GM21825 (cell line): ENCODE results near the gene CCDC201.
"Not testable (repeated sequence)": the region's sequence is repeated elsewhere in the genome, so short reads cannot be mapped to it uniquely, and the experiment has no call there.

Experiments used
- ATAC-seq: cut with Tn5 transposase; IDR thresholded peaks from one replicate; pipeline ENCODE4 v1.9.1; 2021; ENCODE audit warnings: mild to moderate bottlenecking, moderate library complexity; ENCODE audit not compliant: unreplicated experiment

Gene CCDC201

DNA sequence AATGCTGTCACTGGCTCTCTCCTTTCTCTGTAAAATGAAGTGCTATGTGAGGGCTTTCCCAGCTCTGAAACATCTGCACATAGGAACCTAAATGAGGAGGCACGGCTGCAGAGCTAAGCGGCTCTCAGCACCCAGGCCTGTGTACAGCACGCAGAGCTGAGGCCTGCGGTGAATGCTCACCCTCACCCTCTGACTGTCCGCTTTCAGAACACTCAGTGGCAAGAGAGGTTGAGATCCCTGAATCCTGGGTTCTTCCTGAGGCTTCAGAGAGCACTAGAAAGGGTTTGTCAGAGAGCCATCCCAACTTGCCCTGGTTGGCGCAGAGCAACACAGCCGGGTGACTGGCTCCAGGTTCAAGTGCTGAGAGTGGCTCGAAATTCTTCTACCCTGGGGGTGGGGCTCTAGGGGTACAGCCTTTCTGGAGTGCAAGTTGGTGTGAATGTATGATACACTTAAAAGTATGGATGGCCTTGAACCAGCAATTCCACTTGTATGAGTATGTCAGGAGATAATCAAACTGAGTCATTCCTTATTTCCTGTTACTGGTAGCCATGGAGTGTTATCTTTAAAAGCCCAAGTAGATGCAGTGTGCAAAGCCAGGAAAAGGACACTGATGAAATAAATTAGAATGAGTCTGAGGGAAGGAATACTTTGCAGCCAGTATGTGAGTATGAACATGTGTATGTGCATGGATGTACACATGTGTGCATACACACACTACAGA is 1.7 kb upstream of the CCDC201 start:
- ATAC-seq = no peak

GRCh38 chr7:45873355-45873754 is 473 bp upstream of the CCDC201 start:
- no peak for ATAC-seq

DNA sequence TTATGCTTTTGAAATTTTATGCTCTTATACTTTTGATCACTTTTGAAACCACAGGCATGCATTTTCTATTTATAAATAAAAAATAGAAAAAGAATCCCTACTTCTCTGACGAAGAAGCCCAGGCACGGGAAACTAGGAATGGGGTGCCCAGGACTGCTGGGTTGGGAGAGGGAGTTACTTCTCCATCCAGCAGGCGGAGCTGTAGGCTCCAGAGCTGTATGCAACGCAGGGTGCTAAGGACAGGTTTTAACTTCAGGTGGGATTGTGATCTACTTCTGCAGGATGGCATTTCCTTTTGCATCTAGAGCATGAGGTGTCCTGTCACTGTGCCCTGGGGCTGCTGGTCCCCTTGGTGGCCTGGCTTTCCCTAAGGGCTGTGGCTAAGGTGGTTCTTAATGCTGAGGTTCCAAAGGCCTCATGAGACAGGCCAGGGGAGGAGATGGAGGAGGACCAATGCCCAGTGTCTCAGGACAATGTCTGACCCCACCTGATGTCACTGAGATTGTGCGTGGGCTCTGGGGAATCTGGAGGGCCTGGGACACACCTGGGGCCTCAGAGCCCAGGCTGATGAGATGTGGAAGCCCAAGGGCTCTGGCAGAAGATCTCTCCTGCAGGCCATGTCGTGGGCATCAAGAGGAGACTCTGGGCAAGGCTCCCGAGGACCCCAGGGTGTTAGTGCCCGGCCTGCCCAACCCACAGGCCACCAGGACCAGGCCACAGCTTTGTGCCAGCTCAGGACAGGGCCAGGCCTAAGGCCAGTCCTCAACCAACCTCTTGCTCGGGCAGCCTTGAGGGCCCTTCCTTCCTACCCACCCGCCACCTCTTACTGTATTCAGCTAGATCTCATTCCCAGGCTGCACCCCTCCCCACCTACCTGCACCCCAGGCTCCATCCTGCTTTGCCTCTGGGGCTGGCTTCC is 507 bp downstream of the CCDC201 start:
- ATAC-seq = no peak

DNA sequence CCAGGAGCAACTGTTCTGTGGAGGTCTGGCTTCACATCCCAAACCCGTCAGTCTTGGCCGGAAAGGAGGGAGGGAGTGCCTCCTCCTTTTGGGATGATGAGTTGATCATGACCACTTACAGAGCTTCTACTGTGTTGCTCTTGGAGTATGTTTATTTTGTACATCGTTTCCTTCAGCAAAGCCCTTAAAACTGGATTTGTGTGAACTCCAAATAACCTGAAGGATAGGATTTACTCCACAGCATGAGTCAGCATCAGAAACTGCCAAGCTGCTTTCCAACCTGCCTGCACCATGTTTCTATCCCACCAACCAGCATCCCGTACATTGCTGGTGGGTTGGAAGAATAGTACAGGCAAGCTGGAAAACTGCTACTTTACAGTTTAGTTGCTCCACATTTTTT is 3.5 kb downstream of the CCDC201 start:
- ATAC-seq = no peak

DNA sequence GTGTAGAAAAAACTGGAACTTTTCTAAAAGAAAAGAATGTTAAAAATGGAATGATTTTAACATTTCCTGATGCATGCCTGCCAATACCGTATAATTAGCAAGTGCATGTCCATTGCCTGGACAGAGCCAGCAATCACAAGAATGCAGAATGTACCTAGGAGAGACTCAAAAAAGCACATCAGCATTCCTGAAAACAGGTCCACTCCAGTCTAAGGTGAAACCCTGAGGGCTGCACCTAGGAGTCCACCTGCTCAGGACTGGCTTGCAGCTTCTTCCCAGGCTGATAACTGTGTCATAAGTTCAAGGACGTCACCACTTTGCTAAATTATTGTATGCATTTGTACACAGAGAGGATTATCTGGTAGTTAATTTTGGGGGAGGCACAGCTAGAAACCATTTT is 5.4 kb downstream of the CCDC201 start:
- no peak for ATAC-seq

DNA sequence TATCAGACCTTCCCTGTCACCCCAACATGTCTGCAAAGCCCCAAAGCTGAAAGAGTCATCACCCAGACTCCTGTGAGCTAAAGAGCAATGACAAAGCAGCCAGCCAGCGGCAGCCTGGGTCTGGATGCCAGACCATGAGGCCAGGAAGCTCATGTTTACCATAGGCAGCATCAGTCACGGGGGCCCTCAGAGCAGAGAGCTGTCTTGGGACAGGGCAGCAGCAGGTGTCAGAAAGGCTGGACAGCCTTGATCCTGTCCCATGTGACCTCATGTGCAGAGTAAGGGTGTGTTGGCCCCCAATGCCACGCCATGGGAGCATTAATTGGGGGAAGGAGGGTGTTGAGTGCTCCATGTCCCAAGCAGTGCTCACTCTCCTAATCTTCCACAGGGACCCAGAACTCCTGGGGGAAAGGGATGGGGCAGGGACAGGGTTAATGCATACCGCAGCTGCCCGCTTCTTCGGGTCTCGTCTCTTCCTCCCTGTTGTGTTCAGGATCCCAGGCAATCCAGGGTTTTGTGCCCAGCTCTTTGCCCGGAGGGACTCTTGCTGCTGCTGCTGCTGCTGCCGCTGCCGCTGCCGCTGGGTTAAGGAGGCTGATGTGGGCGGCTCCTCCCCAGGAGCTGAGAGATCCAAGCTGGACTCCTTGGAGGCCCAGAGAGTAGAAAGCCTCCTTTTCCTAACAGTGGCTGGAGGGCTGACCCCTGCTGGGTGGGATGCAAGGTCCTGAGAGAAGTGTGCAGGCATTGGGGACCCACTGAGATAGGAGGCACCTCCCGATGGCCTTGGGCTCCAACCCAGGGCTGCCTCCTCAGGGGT is 7.1 kb downstream of the CCDC201 start:
- ATAC-seq = no peak

GRCh38 chr7:45863715-45864114 is 9.2 kb downstream of the CCDC201 start:
- no peak for ATAC-seq

- ATAC-seq = not testable (repeated sequence)
These were observed 16.0 kb downstream of the CCDC201 start for GRCh38 chr7:45856888-45857287.

- not testable (repeated sequence) for ATAC-seq
These were observed 17.2 kb downstream of the CCDC201 start for GRCh38 chr7:45855680-45856079.

- ATAC-seq = not testable (repeated sequence)
These were observed 19.4 kb downstream of the CCDC201 start for GRCh38 chr7:45853491-45853890.

- ATAC-seq = not testable (repeated sequence)
These were observed 19.9 kb downstream of the CCDC201 start for GRCh38 chr7:45852984-45853383.

GRCh38 chr7:45848734-45849133 is 24.1 kb downstream of the CCDC201 start:
- not testable (repeated sequence) for ATAC-seq

DNA sequence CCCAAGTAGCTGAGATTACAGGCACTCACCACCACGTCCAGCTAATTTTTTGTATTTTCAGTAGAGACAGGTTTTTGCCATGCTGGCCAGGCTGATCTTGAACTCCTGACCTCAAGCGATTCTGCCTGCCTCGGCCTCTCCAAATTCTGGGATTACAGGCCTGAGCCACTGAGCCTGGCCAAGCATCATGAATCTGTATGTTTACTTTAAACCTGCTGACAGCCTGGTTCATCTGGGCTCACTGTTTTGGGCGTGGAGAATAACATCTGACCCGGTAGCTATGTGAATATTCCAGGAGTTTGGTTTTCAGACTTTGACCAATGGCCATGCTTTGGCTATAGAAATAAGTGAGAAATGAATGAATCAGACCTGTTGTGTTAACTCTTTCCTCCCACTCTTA is 26.3 kb downstream of the CCDC201 start:
- ATAC-seq = not testable (repeated sequence)

DNA sequence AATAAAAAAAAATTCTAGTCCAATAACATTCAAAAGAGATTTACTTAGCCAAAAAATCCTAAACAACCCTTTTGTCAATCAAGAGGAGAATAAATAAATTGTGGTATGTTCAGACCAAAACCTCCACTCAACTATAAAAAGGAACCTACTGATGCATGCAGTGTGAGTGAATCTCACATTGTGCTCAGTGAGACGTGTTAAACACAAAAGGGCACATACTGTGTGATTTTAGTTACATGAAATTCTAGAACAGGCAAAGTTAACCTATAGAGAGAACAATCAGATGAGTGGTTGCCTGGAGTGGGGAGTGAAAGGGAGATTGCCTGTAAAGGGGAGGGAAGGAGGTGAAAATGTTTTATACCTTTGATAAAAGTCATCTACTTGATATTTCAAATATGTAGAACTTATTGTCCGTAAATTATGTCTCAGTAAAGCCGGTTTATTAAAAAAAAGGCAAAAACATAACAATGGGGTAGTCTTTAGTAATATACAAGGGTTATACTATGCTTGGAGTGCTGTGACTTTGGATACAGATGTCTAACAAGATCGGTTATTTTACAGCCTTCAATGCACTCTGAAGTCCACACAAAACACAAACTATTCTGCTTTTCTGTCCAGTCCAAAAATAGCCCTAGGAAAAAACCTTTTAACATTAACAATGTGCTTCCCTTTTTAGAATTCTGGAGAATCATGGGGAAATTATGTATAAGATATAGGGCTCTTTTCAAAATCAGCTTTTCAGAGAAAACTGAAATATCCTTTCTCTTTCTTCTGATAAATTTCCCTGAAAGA is 30.8 kb downstream of the CCDC201 start:
- not testable (repeated sequence) for ATAC-seq

DNA sequence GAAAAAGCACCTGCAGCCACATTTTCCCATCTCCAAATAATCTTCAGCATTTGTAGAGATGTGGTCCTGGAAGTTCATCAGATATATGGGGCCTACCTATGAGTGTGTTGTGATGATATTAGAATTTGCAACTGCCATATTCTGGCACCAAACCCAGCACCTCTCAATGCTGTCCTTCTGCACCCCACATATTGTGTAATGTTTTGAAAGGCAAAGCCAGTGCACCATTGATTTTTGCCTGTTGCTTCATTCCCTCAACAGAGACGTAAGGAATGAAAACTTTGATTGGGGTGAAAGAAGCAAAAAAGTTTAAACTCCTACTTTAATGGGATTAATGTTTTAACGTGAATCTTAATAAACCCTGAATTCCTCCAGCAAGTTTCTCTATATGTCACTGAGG is 34.0 kb downstream of the CCDC201 start:
- not testable (repeated sequence) for ATAC-seq

DNA sequence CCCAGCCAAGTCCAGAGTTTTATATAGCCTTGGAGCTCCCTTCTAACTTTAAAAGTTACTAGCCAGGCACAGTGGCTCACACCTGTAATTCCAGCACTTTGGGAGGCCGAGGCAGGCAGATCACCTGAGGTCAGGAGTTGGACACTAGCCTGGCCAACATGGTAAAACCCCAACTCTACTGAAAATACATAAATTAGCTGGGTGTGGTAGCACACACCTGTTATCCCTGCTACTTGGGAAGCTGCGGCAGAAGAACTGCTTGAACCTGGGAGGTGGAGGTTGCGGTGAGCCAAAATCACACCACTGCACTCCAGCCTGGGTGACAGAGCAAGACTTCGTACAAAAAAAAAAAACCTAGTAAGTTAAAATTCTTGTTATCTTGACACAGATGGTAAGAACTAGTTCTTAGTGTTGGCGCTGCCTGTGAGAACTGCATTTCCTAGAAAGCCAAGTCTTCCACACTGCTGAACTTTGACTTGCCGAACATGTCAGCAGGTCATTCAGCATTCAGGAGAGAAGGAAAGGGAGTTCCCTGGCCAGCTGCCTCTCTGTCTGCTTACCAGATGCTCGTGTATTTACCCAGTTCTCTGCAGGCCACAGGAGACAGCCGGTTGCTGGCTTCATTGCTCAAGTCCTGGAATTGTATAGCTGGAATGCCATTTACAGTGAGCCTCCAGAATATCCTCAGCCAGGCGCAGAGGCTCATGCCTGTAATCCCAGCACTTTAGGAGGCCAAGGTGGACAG is 40.3 kb downstream of the CCDC201 start:
- ATAC-seq = not testable (repeated sequence)

GRCh38 chr7:45829846-45830245 is 43.0 kb downstream of the CCDC201 start:
- ATAC-seq = not testable (repeated sequence)

DNA sequence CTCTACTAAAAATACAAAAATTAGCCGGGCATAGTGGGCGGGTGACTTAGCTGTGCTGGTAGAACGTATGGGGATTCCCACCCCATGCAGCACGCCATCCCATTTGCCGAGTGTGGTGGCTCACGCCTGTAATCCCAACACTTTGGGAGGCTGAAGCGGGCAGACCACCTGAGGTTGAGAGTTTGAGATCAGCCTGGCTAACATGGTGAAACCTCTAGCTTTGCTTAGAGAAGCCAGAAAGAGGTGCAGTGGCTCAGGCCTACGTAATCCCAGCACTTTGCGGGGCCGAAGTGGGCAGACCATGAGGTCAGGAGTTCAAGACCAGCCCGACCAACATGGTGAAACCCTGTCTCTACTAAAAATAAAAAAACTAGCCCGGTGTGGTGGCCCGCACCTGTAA is 45.2 kb downstream of the CCDC201 start:
- not testable (repeated sequence) for ATAC-seq

DNA sequence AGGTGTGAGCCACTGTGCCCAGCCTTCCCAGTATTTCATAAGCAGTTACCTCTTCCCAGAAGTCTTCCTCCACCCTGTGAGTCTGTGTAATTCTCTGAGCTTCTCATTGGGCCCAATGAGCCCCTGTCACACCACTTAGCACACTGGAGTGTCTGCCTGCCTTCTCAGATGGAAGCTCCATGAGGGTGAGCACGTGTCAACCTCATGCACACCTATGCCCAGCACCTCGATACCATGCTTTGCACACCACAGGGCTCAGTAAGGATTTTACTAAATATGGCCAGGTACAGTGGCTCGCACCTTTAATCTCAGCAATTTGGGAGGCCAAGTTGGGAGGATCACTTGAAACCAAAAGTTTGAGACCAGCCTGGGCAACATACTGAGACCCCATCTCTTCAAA is 46.3 kb downstream of the CCDC201 start:
- not testable (repeated sequence) for ATAC-seq

- not testable (repeated sequence) for ATAC-seq
These were observed 54.1 kb downstream of the CCDC201 start for GRCh38 chr7:45818763-45819162.
